K562 (cell line): ENCODE measurements around the gene UTP25.

Experiments used
- ATF2 ChIP-seq: sonication (generic); formaldehyde crosslinking; IDR thresholded peaks from 2 replicates; pipeline ENCODE4 v1.8.1; 2022; ENCODE audit warnings: missing genetic modification reagents
- EP300 ChIP-seq: IDR thresholded peaks from 2 replicates; pipeline ENCODE4 v1.6.1; 2012; ENCODE audit warnings: low read length, improper control_type of control experiment
- FOXA1 ChIP-seq: fragments of 450-650 bp; IDR thresholded peaks from 2 replicates; pipeline ENCODE4 v1.6.1; 2016; ENCODE audit warnings: mild to moderate bottlenecking, borderline replicate concordance
- HNRNPLL ChIP-seq: fragments of 200-400 bp; formaldehyde crosslinking; IDR thresholded peaks from 2 replicates; pipeline ENCODE4 v1.6.1; 2017; ENCODE audit warnings: low read length, low read depth, mild to moderate bottlenecking; ENCODE audit not compliant: poor library complexity, severe bottlenecking
- JUN ChIP-seq, 2 experiments: sonication (generic) in 1 of 2; formaldehyde crosslinking in 1 of 2; IDR thresholded peaks; 2 replicates each; pipeline versions ENCODE4 v1.6.1 to v1.8.0; 2012 to 2022; ENCODE audit warnings: borderline replicate concordance in 2 of 2, mild to moderate bottlenecking in 2 of 2, improper control_type of control experiment in 1 of 2, low read depth in 1 of 2, low read length in 1 of 2, missing genetic modification reagents in 1 of 2
- MIER1 ChIP-seq: fragments of 450-650 bp; IDR thresholded peaks from 2 replicates; pipeline ENCODE4 v1.6.1; 2016; ENCODE audit warnings: antibody characterized with exemption, mild to moderate bottlenecking, low read depth
- NR3C1 ChIP-seq: sonication (generic); formaldehyde crosslinking; IDR thresholded peaks from 2 replicates; pipeline ENCODE4 v1.8.1; 2022; ENCODE audit warnings: missing genetic modification reagents
- POU5F1 ChIP-seq: fragments of 150-350 bp; IDR thresholded peaks from 2 replicates; pipeline ENCODE4 v1.6.1; 2014; ENCODE audit warnings: borderline replicate concordance, low read length, low read depth, mild to moderate bottlenecking; ENCODE audit not compliant: partially characterized antibody
- RAD21 ChIP-seq, 2 experiments: fragments of 250-450 bp in 1 of 2; fragments of 450-650 bp in 1 of 2; sonication (Bioruptor Pico) in 1 of 2; formaldehyde crosslinking in 1 of 2; IDR thresholded peaks in 1 of 2; conservative IDR thresholded peaks in 1 of 2; 2 replicates each; pipeline versions ENCODE4 v1.4.0 to v1.8.0; 2020 to 2022; ENCODE audit warnings: mild to moderate bottlenecking in 2 of 2, moderate library complexity in 1 of 2
- RBFOX2 ChIP-seq: fragments of 200-400 bp; formaldehyde crosslinking; IDR thresholded peaks from 2 replicates; pipeline ENCODE4 v1.6.1; 2017; ENCODE audit warnings: low read depth, mild to moderate bottlenecking, low read length, moderate library complexity
- RFX5 ChIP-seq: IDR thresholded peaks from 2 replicates; pipeline ENCODE4 v1.6.1; 2011; ENCODE audit warnings: low read depth, mild to moderate bottlenecking, improper control_type of control experiment, low read length
- SMAD3 ChIP-seq: fragments of 450-650 bp; formaldehyde crosslinking; conservative IDR thresholded peaks from 2 replicates; pipeline ENCODE4 v1.4.0; 2020; ENCODE audit warnings: mild to moderate bottlenecking
- ZFX ChIP-seq: sonication (generic); formaldehyde crosslinking; IDR thresholded peaks from 2 replicates; pipeline ENCODE4 v1.8.0; 2022; ENCODE audit warnings: mild to moderate bottlenecking, missing genetic modification reagents, moderate library complexity
- TF ChIP-seq, protein P1 (sequence below), 3 experiments: IDR thresholded peaks in 2 of 3; conservative IDR thresholded peaks in 1 of 3; 2 replicates each; pipeline ENCODE4 v1.5.1; 2011 to 2012; ENCODE audit warnings: low read length in 3 of 3, mild to moderate bottlenecking in 3 of 3, control low read depth in 2 of 3, improper control_type of control experiment in 1 of 3, inconsistent platforms in 1 of 3, low read depth in 1 of 3, mixed read lengths in 1 of 3, moderate library complexity in 1 of 3; ENCODE audit not compliant: insufficient read depth in 2 of 3

- TF ChIP-seq, protein P1, sequence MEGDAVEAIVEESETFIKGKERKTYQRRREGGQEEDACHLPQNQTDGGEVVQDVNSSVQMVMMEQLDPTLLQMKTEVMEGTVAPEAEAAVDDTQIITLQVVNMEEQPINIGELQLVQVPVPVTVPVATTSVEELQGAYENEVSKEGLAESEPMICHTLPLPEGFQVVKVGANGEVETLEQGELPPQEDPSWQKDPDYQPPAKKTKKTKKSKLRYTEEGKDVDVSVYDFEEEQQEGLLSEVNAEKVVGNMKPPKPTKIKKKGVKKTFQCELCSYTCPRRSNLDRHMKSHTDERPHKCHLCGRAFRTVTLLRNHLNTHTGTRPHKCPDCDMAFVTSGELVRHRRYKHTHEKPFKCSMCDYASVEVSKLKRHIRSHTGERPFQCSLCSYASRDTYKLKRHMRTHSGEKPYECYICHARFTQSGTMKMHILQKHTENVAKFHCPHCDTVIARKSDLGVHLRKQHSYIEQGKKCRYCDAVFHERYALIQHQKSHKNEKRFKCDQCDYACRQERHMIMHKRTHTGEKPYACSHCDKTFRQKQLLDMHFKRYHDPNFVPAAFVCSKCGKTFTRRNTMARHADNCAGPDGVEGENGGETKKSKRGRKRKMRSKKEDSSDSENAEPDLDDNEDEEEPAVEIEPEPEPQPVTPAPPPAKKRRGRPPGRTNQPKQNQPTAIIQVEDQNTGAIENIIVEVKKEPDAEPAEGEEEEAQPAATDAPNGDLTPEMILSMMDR (IDR thresholded peaks at IDR 0.05 in 2 of 3, conservative IDR thresholded peaks at IDR 0.05 in 1 of 3; ENCODE audit: insufficient read depth in 2 of 3, low read depth in 1 of 3, low read length in 3 of 3), result no peak
- TF ChIP-seq ZFX (CRISPR knock-in tag), result no peak
- TF ChIP-seq EP300, result no peak
- no peak for TF ChIP-seq MIER1
- no peak for TF ChIP-seq ATF2 (CRISPR knock-in tag)
- TF ChIP-seq RBFOX2, result no peak
- TF ChIP-seq POU5F1, result no peak
- TF ChIP-seq SMAD3, result no peak
- TF ChIP-seq RAD21 (CRISPR knock-in tag; conservative IDR thresholded peaks at IDR 0.05 in 1 of 2, IDR thresholded peaks at IDR 0.05 in 1 of 2), result no peak
- no peak for TF ChIP-seq NR3C1 (CRISPR knock-in tag)
- no peak for TF ChIP-seq FOXA1
- TF ChIP-seq RFX5, result no peak
- TF ChIP-seq JUN (IDR thresholded peaks at IDR 0.05; ENCODE audit: borderline replicate concordance, low read depth, low read length), result no peak
- TF ChIP-seq JUN (CRISPR knock-in tag; IDR thresholded peaks at IDR 0.05; ENCODE audit: borderline replicate concordance), result no peak
- no peak for TF ChIP-seq HNRNPLL
Measured at GRCh38 chr1:209830722-209831121, 3.0 kb downstream of the UTP25 start.
